NOMO-1 treated with DMSO at 0.1 percent for 48 hours (cell line): ENCODE results near the gene PPP5C.
"Not testable (repeated sequence)": the region's sequence is repeated elsewhere in the genome, so short reads cannot be mapped to it uniquely, and the experiment has no call there.

Source experiments
- DNase-seq: peaks from one replicate; lab custom pipeline; 2025; ENCODE audit not compliant: unreplicated experiment; lab: John Stamatoyannopoulos, UW

PPP5C gene

DNA sequence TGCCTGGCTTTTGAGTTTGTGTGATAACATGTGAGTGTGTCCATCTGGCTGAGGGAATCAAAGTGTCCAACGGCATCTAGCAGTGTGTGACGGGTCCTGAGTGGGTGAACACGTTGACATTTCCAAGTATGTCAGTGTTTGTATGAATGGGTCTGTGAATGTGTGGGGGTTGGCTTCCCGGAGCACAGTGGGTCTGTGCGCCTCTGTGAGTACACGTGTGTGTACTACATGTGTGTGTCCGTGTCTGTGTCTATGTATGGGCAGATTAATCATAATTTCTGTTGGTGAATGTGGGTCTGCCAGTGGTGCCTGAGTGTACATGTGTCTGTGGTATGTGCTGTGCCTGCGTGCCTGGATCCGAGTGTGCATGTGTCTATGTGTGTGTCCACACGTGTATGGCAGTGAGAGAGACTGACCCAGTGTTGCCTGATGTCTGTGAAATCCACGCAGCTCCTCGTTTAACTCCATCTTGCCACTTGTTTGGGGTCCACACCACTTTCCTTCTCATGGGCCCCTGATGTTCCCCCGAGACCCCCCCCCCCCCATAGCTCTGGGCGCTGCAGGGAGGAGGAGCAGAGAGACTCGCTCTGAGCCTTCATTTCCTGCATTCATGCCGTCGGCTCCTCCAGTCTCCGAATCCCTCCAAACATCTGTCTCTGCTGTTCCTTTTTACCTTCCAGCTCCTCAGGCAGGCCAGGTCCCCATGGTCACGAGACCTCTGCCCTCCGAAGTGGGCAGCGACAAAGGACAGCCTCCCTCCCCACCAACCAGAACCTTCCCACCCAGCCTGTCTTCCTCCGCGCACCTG, 61.2 kb downstream of the PPP5C start:
- no peak for DNase-seq

DNA sequence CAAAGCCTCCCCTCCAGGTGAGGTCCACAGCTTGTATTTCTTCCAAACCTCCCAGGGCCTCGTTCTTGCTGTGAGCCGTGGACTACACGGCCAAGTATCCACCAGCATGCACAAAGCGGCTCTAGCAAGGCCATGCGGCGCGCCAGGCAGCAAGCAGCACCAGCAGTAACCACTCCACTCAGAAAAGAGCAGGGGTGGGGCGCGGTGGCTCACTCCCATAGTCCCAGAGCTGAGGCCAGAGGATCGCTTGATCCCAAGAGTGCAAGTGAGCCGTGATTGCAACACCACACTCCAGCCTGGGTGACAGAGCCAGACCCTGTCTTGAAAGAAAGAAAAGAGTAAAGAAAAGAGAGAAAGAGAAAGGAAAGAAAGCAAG, 61.8 kb downstream of the PPP5C start:
- no peak for DNase-seq

DNA sequence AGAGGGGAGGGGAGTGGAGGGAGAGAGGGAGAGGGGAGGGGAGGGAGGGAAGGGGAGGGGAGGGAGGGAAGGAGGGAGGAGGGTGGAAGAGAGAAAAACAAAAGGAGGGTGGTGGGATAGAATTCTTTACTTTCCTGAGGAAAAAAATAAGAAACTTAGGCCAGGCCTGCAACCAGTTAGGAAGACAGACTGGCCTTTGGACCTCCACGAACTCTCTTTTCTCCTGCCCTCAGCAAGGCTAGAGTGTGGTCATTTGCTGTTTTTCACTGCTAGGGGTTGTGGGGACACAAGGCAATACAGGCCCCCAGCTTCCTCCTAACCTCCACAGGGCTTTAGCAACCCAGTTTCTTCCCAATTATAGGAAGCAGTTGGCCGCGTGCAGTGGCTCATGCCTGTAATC, 62.3 kb downstream of the PPP5C start:
- DNase-seq: no peak

DNA sequence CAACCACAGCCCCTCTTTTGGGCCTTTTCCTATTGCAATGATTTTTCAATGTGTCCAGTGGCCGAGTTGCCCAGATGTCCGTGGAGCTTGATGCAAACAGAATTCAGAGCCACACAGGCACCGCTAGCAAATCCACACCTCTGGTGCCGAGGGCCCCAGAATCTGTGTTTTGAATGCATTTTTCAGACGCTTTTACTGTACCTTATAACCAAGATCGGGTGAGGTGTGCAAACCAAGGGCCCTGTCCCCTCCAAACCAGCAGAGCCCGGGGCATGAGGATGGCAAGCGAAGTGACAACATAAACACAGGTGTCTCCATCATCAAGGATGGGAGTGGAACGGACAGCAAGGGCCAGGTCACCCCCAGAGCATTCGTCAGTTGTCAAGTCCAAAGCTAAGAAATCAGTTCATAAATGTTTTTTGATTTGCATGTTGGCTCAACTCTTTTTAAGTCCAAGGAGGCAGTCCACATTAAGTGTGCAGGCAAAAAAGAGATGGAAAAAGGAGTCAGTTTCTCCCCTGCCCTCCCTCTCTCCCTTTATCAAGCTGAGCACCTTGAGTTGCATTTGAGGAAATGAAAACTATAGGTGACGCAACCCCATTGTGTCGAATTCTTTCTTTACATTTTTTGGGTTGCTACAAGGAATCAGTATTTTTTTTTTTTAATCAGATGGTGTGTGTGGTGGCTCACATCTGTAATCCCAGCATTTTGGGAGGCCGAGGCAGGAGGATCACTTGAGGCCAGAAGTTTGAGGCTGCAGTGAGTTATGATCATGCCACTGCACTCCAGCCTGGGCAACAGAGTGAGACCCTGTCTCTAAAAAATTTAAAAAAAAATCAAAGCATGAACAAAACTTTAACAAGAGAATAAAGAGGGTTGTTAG, 63.6 kb downstream of the PPP5C start:
- DNase-seq: peak; percentile 17

DNA sequence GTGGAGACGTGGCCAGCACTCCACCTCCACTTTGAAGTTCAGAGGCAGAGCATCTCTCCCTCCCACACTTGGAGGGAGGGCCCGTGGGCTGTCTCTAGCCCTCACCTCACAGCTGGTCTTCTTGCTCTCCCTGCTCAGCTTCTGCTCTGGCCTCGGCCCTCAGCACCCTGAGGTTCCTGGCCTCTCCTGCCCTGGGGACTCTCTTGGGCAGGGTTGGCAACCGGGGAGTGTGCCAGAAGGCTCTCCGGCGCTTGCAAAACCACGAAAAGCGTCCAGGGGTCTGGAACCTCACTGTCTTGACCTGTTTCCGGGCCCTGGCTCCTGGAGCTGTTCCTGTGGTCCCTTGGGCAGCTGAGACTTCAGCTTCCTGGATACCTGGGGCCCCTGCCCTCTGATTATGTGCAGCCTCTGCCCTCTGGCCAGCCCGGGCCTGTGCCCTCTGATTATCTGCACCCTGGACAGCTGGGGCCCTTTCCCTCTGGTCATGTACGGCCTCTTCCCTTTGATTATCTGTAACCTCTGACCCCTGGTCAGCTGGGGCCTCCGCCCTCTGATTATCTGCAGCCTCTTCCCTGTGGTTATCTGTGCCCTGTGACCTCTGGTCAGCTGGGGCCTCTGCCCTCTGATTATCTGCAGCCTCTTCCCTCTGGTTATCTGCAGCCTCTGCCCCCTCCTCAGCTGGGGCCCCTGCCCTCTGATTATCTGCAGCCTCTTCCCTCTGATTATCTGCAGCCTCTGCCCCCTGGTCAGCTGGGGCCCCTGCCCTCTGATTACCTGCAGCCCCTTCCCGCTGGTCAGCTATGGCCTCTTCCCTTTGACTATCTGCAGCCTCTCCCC, 64.4 kb downstream of the PPP5C start:
- no peak for DNase-seq

DNA sequence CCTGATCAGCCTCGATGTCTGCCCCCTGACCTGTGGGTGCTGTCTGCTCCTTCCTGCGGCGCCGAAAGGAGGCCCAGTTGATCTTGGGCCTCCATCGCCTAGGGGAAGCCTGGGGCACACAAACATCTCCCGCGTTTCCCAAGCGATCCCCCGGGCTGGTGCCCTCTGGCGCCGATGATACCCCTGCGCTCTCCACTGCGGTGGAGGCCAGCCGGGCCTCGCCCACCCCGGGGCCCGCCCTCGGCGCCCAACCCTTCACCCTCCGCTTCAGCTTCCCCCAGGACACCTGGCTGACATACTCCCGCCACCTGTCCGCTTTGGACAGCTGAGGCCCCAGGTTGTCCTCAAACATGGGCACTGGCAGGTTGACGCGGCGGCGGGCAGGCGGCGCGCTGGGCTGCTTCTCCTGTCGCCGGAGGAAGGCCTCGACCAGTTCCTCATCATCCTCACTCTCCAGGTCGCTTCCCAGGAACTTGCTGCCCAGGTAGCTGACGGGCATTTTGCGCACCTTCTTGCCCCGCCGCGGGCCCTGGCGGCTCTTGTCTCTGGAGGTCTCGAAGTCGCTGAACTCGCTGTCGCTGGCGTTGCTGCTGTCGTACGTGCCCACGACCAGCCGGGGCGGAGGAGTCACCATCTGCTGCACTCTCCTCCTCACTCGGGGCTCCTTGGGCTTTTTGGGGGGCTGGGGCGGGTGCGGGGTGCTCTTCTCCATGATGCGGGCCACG, 65.2 kb downstream of the PPP5C start:
- no peak for DNase-seq

DNA sequence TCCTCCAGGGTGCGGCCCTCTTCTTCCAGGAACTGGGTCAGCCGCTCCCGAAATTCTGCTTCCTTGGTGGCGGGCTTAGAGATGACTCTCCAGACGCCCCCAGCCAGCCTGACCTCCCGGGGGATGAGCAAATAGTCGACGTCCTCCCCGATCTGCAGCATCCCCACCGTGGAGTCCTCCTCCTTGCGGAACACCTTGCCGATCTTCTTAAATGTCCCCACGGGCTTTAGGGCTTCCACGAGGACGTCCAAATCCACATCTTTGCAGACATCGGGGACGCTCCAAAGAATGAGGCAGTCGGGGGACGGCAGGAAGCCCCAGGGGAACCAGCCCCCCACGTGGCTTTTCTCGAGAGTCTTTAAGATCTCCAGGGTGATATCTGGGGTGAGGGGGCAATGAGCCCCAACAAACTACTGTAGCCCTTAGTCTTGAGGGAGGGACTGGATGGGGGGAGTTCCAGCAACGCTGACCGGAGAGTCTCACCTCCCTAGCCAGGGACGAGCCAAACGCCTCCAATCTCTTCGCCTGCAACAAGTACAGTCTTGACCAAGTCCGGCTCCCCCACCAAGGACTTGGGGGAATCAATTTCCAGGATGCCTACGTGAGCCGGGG, 65.9 kb downstream of the PPP5C start:
- no peak for DNase-seq

DNA sequence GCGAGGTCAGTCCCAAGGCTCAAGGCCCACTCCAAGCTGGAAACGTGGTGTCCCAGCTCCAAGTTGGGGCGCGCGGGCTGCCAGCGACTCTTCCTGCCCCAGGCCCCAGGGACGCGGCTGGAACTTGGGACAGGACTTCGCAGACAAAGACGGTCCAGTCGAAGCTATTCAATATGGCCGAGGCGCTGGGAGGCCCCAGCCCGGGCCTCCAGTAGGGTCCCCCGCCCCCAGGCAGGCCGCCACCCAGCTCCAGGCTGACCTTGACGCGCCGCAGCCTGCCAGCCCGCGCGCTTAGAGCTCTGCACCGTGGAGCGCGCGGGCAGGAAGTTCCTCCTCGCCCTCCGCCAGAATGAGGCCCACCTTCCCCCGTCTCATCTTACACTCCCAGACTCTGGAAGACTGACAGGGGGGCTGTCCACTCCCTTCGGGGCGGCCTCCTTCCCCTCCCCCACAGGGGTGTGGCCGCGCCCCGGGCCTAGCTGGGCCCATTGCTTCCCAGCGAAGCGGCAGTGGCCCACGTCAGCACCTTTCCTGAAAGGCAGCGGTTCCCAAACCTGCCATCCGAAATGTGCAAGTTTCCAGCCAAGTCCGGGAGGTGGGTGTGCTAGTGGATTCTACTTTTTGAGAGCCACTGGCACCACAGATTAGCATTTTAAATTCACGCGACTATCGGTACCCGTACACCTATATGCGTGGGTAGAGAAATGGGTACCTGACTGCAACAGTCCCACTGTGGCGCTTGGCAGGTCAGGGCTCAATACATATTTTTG, 66.6 kb downstream of the PPP5C start, which contains the start of gene CCDC8:
TSS of gene CCDC8 (minus strand) at position 303 of the 770 bp plus-strand sequence. CDS start 754 bp downstream, outside the sequence.
- no peak for DNase-seq

DNA sequence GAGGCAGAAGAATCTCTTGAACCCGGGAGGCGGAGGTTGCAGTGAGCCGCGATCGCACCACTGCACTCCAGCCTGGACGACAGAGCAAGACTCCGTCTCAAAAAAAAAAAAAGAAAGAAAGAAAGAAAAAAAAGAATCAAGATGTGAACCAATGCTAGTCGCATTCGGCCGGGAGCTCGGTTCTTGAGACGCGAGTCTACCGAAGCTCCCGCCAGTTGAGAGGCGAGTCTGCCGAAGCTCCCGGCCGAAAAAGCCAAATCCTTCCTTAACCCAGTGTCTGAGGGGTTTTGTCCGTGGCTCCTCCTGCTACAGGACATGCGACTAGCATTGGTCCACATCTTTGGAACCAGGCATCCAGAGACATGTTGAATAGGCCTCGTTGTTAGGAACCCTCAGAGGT, 68.0 kb downstream of the PPP5C start:
- not testable (repeated sequence) for DNase-seq

DNA sequence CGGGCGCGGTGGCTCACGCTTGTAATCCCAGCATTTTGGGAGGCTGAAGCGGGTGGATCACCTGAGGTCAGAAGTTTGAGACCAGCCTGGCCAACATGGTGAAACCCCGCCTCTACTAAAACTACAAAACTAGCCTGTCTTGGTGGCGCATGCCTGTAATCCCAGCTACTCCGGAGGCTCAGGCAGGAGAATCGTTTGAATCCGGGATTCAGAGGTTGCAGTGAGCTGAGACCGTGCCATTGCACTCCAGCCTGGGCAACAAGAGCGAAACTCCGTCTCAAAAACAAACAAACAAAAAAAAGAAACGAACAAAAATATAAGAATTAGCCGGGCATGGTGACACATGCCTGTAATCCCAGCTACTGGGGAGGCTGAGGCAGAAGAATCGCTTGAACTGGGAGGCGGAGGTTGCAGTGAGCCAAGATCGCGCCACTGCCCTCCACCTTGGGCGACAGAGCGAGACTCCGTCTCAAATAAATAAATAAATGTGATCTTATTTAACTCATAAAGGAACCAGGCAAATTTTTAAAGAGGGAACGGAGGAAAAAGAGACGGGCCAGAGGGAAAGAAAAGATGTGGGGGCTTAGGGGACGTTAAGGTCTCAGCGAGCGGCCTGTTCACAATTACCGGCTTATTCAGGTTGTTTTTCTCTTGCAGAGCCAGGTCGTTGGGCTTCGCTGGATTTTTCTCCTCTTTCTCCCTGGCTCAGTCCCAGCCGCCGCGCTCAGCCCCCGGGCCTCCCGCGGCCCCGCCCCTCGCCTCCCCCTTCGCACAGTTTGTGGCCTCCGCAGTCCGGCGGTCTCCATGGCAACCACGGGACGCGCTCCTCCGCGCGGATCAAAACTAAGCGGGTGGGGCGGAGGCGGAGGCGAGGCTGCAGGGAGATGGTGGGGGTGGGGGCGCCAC, 69.2 kb downstream of the PPP5C start:
- not testable (repeated sequence) for DNase-seq

DNA sequence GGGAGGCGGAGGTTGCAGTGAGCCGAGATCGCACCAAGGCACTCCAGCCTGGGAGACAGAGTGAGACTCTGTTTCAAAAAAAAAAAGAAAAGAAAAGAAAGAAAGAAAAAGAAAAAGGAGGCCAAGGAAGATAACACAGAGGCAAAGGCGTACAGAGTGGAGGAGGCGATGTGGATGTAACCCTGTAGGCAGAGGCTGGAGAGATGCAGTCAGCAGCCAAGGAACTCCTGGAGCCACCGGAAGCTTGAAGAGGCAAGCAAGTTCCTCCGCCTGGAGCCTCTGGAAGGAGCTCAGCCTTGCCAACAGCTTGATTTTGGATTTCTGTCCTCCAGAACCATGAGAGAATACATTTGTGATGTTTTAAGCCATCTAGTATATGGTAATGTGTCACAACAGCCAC, 73.2 kb downstream of the PPP5C start:
- no peak for DNase-seq

DNA sequence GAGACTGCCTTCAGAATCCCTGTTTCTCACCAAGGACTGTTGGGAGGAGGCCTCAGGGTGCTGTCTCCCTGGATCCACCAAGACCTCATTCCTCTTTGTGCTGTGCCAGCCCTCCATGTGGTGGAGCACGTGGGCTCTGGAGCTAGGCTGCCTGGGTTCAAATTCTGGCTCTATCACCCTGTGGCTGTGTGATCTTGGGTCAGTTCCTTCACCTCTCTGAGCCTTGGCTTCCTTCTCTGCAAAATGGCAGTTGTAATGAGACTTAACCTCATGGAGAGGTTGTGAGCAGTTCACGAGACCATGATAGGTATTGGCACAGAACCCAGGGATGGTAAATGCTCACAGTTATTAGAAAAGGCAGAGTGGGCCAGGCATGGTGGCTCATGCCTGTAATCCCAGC, 75.5 kb downstream of the PPP5C start:
- no peak for DNase-seq

DNA sequence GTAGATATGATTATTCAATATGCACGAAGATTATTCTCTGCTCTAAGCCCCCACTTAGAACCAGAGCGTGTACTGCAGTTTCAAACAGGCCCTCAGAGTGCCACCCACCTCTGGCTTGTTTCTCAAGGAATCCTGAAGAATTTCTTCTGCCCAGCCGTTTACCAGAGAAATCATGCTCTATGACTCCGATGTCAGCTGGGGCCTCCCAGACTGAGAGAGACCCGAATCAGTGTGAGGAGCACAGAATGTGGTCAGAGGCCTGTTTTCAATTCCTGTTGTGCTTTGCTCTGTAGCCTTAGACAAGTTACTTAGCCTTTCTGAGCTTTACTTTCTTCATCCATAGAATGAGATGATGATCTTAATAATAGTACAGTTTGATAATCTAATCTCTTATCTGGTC, 76.3 kb downstream of the PPP5C start:
- DNase-seq: no peak

DNA sequence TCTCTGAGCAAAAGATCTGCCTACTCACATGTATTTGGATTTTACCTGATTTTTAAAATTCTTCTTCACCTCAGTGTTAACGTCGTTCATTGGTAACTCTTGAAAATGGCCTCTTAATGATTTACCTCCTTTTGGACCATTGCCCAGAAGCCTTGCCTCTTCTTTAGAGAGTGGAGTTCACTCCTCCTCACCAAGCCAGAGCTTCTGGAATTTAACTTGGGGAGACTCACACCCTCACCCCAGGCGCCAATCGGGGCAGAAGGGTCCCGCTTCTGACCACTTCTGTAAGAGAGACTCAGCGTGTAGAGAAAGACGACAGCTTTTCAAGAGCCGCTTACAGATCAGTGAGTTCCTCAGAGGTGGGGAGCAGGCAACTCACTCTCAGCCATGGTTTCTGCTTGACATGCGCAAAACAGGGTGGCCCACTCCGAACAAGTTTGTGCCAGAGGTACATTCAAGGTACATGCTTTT, 79.2 kb downstream of the PPP5C start:
- no peak for DNase-seq

DNA sequence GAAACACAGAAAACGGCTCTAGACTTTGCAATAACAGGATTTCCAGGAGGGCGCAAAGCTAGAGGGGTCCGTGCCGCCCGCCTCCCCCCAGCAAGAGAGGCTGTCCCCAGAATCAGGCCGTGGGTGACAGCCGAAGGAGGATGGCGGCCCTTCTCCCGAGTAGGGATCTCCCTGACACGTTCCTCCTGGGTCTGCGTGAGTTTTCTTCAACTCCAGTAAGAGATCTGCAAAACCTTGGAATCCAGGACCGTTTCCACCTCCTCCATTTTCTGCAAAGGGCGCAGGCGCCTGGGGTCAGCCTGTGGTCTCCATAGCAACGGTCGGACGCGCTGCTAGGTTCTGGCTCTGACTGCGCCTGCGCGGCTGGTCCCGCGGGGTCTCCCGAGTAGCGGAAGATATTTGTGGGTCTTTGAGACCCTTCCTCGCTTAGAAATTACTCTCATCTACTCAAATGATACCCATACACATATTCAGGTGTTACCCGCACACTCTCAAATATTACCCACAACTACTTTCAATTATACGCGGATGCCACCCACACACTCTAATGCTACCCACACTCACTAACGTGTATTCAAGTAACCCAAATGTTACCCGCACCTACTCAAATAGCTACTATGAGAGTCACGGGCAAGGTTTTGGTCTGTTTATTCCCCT, 79.7 kb downstream of the PPP5C start:
- DNase-seq: no peak

DNA sequence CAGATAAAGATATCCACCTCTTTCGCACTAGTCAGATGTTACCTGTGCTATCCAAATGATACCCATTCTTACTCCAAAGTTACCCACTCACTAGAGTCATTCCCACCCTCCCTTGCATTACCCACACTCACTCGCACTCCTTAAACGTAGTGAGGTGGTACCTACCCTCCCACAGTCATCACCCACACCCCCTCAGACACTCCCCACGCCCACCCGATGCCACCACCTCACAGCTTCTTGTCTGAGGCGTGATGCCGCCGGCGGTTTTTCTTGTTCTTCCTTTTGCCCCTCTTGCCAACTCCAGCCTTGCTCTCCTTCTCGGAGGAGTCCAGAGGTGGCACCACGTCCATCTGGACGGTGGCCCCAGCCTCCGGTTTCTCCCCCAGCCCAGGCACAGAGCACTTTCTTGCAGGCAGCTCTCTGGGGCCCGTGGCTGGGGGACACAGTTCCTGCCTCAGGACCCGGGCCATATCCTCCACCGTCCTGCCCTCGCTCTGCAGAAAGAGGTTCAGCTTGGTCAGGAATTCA, 80.7 kb downstream of the PPP5C start:
- no peak for DNase-seq
